Cardiac septum (tissue), 1 donor: Measurements from ENCODE around the gene ATF6. TPM values are rescaled to one million over a fixed set of nuclear protein-coding genes. Genes with fewer than 3 reads are reported as not detected.

ENCODE experiments used
- DNase-seq: peaks from one replicate; pipeline ENCODE4 v3.0.0-alpha.2; 2020; ENCODE audit warnings: low spot score
- intact Hi-C: fragments of 100-400 bp; cut with DNase I; formaldehyde crosslinking; loops from one replicate; pipeline ENCODE4 v1.14.0; 2022
- total RNA-seq: library from RNA; stranded (reverse); fragmentation: NEBNext Ultra II Directional; extraction: Animal tissue kit (Norgen Biotek cat#: 25700); gene quantifications from one replicate; pipeline ENCODE4 v1.2.1, GENCODE V29; 2021
- donor health status: DM: no; HTN: no; CAD: no.

The ATF6 gene
- total RNA-seq, 1 donor from 2014 or later, result 14.9 TPM

- intact Hi-C loops, result loop anchor here (5.0 kb wide), 1 partner anchor 173 kb away; no protein-coding TSS in a partner anchor
- DNase-seq, result no peak
Measured at GRCh38 chr1:161864577-161864976, 98.5 kb downstream of the ATF6 start.

GRCh38 chr1:161866241-161866640 is 100.1 kb downstream of the ATF6 start:
- intact Hi-C loops, result no loop called here
- no peak for DNase-seq

GRCh38 chr1:161868832-161869231 is 102.7 kb downstream of the ATF6 start:
- DNase-seq, result no peak
- intact Hi-C loops, result no loop called here

- no peak for DNase-seq
- intact Hi-C loops, result no loop called here
Measured at GRCh38 chr1:161869291-161869690, 103.2 kb downstream of the ATF6 start.

- intact Hi-C loops, result no loop called here
- DNase-seq, result no peak
Measured at GRCh38 chr1:161872506-161872905, 106.4 kb downstream of the ATF6 start.

GRCh38 chr1:161879261-161879660 is 113.1 kb downstream of the ATF6 start:
- DNase-seq, result no peak
- intact Hi-C loops, result no loop called here

GRCh38 chr1:161884475-161884874 is 118.4 kb downstream of the ATF6 start:
- no peak for DNase-seq
- intact Hi-C loops, result no loop called here

GRCh38 chr1:161885003-161885402 is 118.9 kb downstream of the ATF6 start:
- intact Hi-C loops, result no loop called here
- no peak for DNase-seq

GRCh38 chr1:161885759-161886158 is 119.6 kb downstream of the ATF6 start:
- DNase-seq, result no peak
- intact Hi-C loops, result no loop called here

- intact Hi-C loops, result no loop called here
- DNase-seq, result no peak
Measured at GRCh38 chr1:161886589-161886988, 120.5 kb downstream of the ATF6 start.

GRCh38 chr1:161887730-161888287 is 121.7 kb downstream of the ATF6 start:
- DNase-seq, result no peak
- intact Hi-C loops, result no loop called here

- DNase-seq, result no peak
- intact Hi-C loops, result no loop called here
Measured at GRCh38 chr1:161890574-161890973, 124.5 kb downstream of the ATF6 start.

- no peak for DNase-seq
- intact Hi-C loops, result no loop called here
Measured at GRCh38 chr1:161899091-161899490, 133.0 kb downstream of the ATF6 start.

- intact Hi-C loops, result no loop called here
- DNase-seq, result no peak
Measured at GRCh38 chr1:161900160-161900559, 134.0 kb downstream of the ATF6 start.

GRCh38 chr1:161902182-161902581 is 136.1 kb downstream of the ATF6 start:
- intact Hi-C loops, result no loop called here
- DNase-seq, result no peak

- no peak for DNase-seq
- intact Hi-C loops, result no loop called here
Measured at GRCh38 chr1:161905269-161905884, 139.3 kb downstream of the ATF6 start.

- no peak for DNase-seq
- intact Hi-C loops, result no loop called here
Measured at GRCh38 chr1:161907265-161907664, 141.1 kb downstream of the ATF6 start.

GRCh38 chr1:161908264-161908663 is 142.1 kb downstream of the ATF6 start:
- intact Hi-C loops, result no loop called here
- DNase-seq, result no peak

- no peak for DNase-seq
- intact Hi-C loops, result no loop called here
Measured at GRCh38 chr1:161910604-161911003, 144.5 kb downstream of the ATF6 start.

- intact Hi-C loops, result no loop called here
- DNase-seq, result no peak
Measured at GRCh38 chr1:161913482-161914140, 147.5 kb downstream of the ATF6 start.

GRCh38 chr1:161914595-161914994 is 148.5 kb downstream of the ATF6 start:
- intact Hi-C loops, result no loop called here
- no peak for DNase-seq
